Activated CD4-positive, alpha-beta T cell treated with anti-CD3 and anti-CD28 coated beads for 36 hours (primary cell): Measurements from ENCODE around the gene MAP4K3. TPM values are rescaled to one million over a fixed set of nuclear protein-coding genes. Genes with fewer than 3 reads are reported as not detected.

Experiments
- ATAC-seq: fragments of 200-7000 bp; cut with Tn5 transposase; one replicate; pipeline ENCODE4 v1.10.0; 2021; ENCODE audit warnings: mild to moderate bottlenecking, moderate library complexity
- CTCF ChIA-PET: fragments of 350-600 bp; sonication (Branson Sonifier 250); formaldehyde crosslinking; loops from one replicate; lab custom pipeline; 2021; ENCODE audit warnings: antibody characterized with exemption; lab: Charles Lee
- POLR2A ChIA-PET: fragments of 350-600 bp; sonication (Branson Sonifier 250); formaldehyde crosslinking; loops from one replicate; lab custom pipeline; 2021; ENCODE audit warnings: antibody characterized with exemption, inconsistent platforms; lab: Charles Lee
- DNase-seq: peaks from one replicate; pipeline ENCODE4 v3.0.0-alpha.2; 2020
- H3K27ac Mint-ChIP-seq: one replicate; pipeline ENCODE4 v1.8.0; 2021; ENCODE audit warnings: mixed read lengths
- H3K27me3 Mint-ChIP-seq: one replicate; pipeline ENCODE4 v1.8.0; 2021; ENCODE audit warnings: mixed read lengths
- H3K36me3 Mint-ChIP-seq: one replicate; pipeline ENCODE4 v1.8.0; 2021; ENCODE audit warnings: low read depth, mixed read lengths
- H3K4me1 Mint-ChIP-seq: one replicate; pipeline ENCODE4 v1.8.0; 2021; ENCODE audit warnings: mixed read lengths
- H3K4me3 Mint-ChIP-seq: one replicate; pipeline ENCODE4 v1.8.0; 2021; ENCODE audit warnings: mild to moderate bottlenecking, moderate library complexity, mixed read lengths
- H3K9me3 Mint-ChIP-seq: one replicate; pipeline ENCODE4 v1.8.0; 2021; ENCODE audit warnings: low read depth, mixed read lengths
- intact Hi-C, 2 experiments: fragments of 100-400 bp; cut with DNase I in 1 of 2; cut with micrococcal nuclease in 1 of 2; formaldehyde crosslinking; loops; one replicate each; pipeline versions ENCODE4 v1.14.2 to v1.15.1; 2022 to 2024; cut with DNase I, micrococcal nuclease
- total RNA-seq, 2 experiments: library from RNA; stranded (reverse); gene quantifications; one replicate each; pipeline ENCODE4 v1.2.3, GENCODE V29; 2021

The MAP4K3 gene
- total RNA-seq, 2 experiments from 2014 or later = 8.1 to 11.8 TPM

GRCh38 chr2:39407516-39408296 lies 29.4 kb downstream of the MAP4K3 start:
- POLR2A ChIA-PET = no interaction called here
- ATAC-seq (no peak), DNase-seq (no peak)
- intact Hi-C loops = no loop called here
- Mint-ChIP-seq H3K27ac (no peak overlapping the region), H3K36me3 (no peaks in the 10 kb centered on the region), H3K4me3 (no peak overlapping the region), H3K4me1 (peaks cover 73% of the 10 kb centered on the region), H3K27me3 (no peaks in the 10 kb centered on the region), H3K9me3 (no peaks in the 10 kb centered on the region)
- CTCF ChIA-PET = interaction anchor here (0.6 kb wide), 1 partner anchor 105 kb away, joined by 7 read pairs; no protein-coding TSS in a partner anchor

GRCh38 chr2:39405364-39405763 lies 31.7 kb downstream of the MAP4K3 start:
- H3K27me3 Mint-ChIP-seq = no peaks in the 10 kb centered on the region
- H3K36me3 Mint-ChIP-seq = no peaks in the 10 kb centered on the region
- ChIA-PET CTCF (no interaction called here), POLR2A (no interaction called here)
- H3K9me3 Mint-ChIP-seq = no peaks in the 10 kb centered on the region
- peaks cover 71% of the 10 kb centered on the region for H3K4me1 Mint-ChIP-seq
- no peak overlapping the region for H3K4me3 Mint-ChIP-seq
- intact Hi-C loops = no loop called here
- ATAC-seq (no peak), DNase-seq (no peak)
- no peak overlapping the region for H3K27ac Mint-ChIP-seq

- Mint-ChIP-seq H3K9me3 (no peaks in the 10 kb centered on the region), H3K27me3 (no peaks in the 10 kb centered on the region), H3K36me3 (no peaks in the 10 kb centered on the region), H3K4me3 (no peak overlapping the region), H3K4me1 (peaks cover 67% of the 10 kb centered on the region), H3K27ac (peak overlapping the region; percentile 19)
- ChIA-PET CTCF (interaction anchor here (1.8 kb wide), 1 partner anchor 24 kb away, joined by 5 read pairs; no protein-coding TSS in a partner anchor), POLR2A (no interaction called here)
- ATAC-seq (peak; percentile 81), DNase-seq (peak; percentile 44)
- intact Hi-C loops = loop anchor here in 1 of 2 experiments (5.0 kb wide), 1 partner anchor 34 kb away; the partner anchor contains the start of gene MAP4K3
Observed at GRCh38 chr2:39403311-39403710, 33.8 kb downstream of the MAP4K3 start.

GRCh38 chr2:39401319-39401718 lies 35.8 kb downstream of the MAP4K3 start:
- ATAC-seq (no peak), DNase-seq (no peak)
- intact Hi-C loops = loop anchor here in 1 of 2 experiments (5.0 kb wide), 1 partner anchor 36 kb away; the partner anchor contains the start of gene MAP4K3
- Mint-ChIP-seq H3K4me1 (peaks cover 55% of the 10 kb centered on the region), H3K9me3 (no peaks in the 10 kb centered on the region), H3K36me3 (no peaks in the 10 kb centered on the region), H3K27ac (no peak overlapping the region), H3K4me3 (no peak overlapping the region), H3K27me3 (no peaks in the 10 kb centered on the region)
- ChIA-PET POLR2A (interaction anchor here (0.6 kb wide), 1 partner anchor 145 kb away, joined by 3 read pairs; no protein-coding TSS in a partner anchor), CTCF (interaction anchor here (0.8 to 1.3 kb wide), 2 partner anchors 8 to 21 kb away, joined by 3 read pairs; no protein-coding TSS in a partner anchor)

- CTCF ChIA-PET = interaction anchor here (1.4 to 1.7 kb wide), 2 partner anchors 12 to 69 kb away, joined by 3 to 9 read pairs; no protein-coding TSS in a partner anchor
- Mint-ChIP-seq H3K27ac (no peak overlapping the region), H3K9me3 (no peaks in the 10 kb centered on the region), H3K4me1 (peaks cover 49% of the 10 kb centered on the region), H3K36me3 (no peaks in the 10 kb centered on the region), H3K4me3 (no peak overlapping the region), H3K27me3 (no peaks in the 10 kb centered on the region)
- POLR2A ChIA-PET = no interaction called here
- intact Hi-C loops = no loop called here
- DNase-seq (no peak), ATAC-seq (no peak)
Observed at GRCh38 chr2:39399570-39399969, 37.5 kb downstream of the MAP4K3 start.

- Mint-ChIP-seq H3K4me1 (peaks cover 22% of the 10 kb centered on the region), H3K9me3 (no peaks in the 10 kb centered on the region), H3K27me3 (no peaks in the 10 kb centered on the region), H3K4me3 (no peak overlapping the region), H3K27ac (no peak overlapping the region), H3K36me3 (peaks cover 8% of the 10 kb centered on the region)
- ATAC-seq (no peak), DNase-seq (no peak)
- intact Hi-C loops = no loop called here
- POLR2A ChIA-PET = interaction anchor here (0.6 kb wide), 2 partner anchors 361 to 370 kb away, joined by 4 to 7 read pairs; no protein-coding TSS in a partner anchor
- CTCF ChIA-PET = interaction anchor here (0.9 to 1.9 kb wide), 4 partner anchors 16 to 55 kb away, joined by 3 to 8 read pairs (median 3); no protein-coding TSS in a partner anchor
Observed at GRCh38 chr2:39395313-39395712, 41.8 kb downstream of the MAP4K3 start.

- ATAC-seq (no peak), DNase-seq (no peak)
- Mint-ChIP-seq H3K36me3 (peaks cover 8% of the 10 kb centered on the region), H3K27ac (no peak overlapping the region), H3K27me3 (no peaks in the 10 kb centered on the region), H3K9me3 (no peaks in the 10 kb centered on the region), H3K4me3 (no peak overlapping the region), H3K4me1 (peaks cover 21% of the 10 kb centered on the region)
- CTCF ChIA-PET = interaction anchor here (1.0 to 1.9 kb wide), 2 partner anchors 15 to 56 kb away, joined by 3 to 8 read pairs; no protein-coding TSS in a partner anchor
- POLR2A ChIA-PET = interaction anchor here (0.6 kb wide), 1 partner anchor 370 kb away, joined by 4 read pairs; no protein-coding TSS in a partner anchor
- intact Hi-C loops = no loop called here
Observed at GRCh38 chr2:39394516-39394961, 42.5 kb downstream of the MAP4K3 start.

- Mint-ChIP-seq H3K27ac (no peak overlapping the region), H3K27me3 (no peaks in the 10 kb centered on the region), H3K4me1 (peaks cover 25% of the 10 kb centered on the region)
Observed at GRCh38 chr2:39392672-39393071, 44.4 kb downstream of the MAP4K3 start.

GRCh38 chr2:39390216-39390615 lies 46.9 kb downstream of the MAP4K3 start:
- no peak overlapping the region for H3K27ac Mint-ChIP-seq
- intact Hi-C loops = no loop called here
- no peaks in the 10 kb centered on the region for H3K9me3 Mint-ChIP-seq
- no peak overlapping the region for H3K4me3 Mint-ChIP-seq
- peak; percentile 57 for ATAC-seq
- CTCF ChIA-PET = no interaction called here
- peaks cover 11% of the 10 kb centered on the region for H3K36me3 Mint-ChIP-seq
- DNase-seq = peak; percentile 22
- H3K4me1 Mint-ChIP-seq = peaks cover 27% of the 10 kb centered on the region
- POLR2A ChIA-PET = no interaction called here
- H3K27me3 Mint-ChIP-seq = no peaks in the 10 kb centered on the region

More at GRCh38 chr2:39392672-39393071, 44.4 kb downstream of the MAP4K3 start:
- H3K4me3 Mint-ChIP-seq = no peak overlapping the region
- no peaks in the 10 kb centered on the region for H3K9me3 Mint-ChIP-seq
- H3K36me3 Mint-ChIP-seq = peaks cover 8% of the 10 kb centered on the region
- no peak for DNase-seq
- POLR2A ChIA-PET = no interaction called here
- intact Hi-C loops = loop anchor here in 1 of 2 experiments (1.0 kb wide), 1 partner anchor 10 kb away; no protein-coding TSS in a partner anchor
- ATAC-seq = no peak
- CTCF ChIA-PET = interaction anchor here (0.9 to 1.1 kb wide), 2 partner anchors 10 to 19 kb away, joined by 3 read pairs; no protein-coding TSS in a partner anchor

GRCh38 chr2:39386064-39386463 lies 51.0 kb downstream of the MAP4K3 start:
- Mint-ChIP-seq H3K4me3 (no peak overlapping the region), H3K27ac (no peak overlapping the region), H3K9me3 (no peaks in the 10 kb centered on the region), H3K36me3 (peaks cover 3% of the 10 kb centered on the region), H3K27me3 (no peaks in the 10 kb centered on the region), H3K4me1 (peaks cover 23% of the 10 kb centered on the region)
- CTCF ChIA-PET = no interaction called here
- POLR2A ChIA-PET = no interaction called here
- intact Hi-C loops = loop anchor here in 1 of 2 experiments (10.0 kb wide), 1 partner anchor 339 kb away; no protein-coding TSS in a partner anchor
- DNase-seq (no peak), ATAC-seq (no peak)

- DNase-seq = no peak
- no peak overlapping the region for H3K27ac Mint-ChIP-seq
- CTCF ChIA-PET = no interaction called here
- no peaks in the 10 kb centered on the region for H3K9me3 Mint-ChIP-seq
- H3K4me3 Mint-ChIP-seq = no peak overlapping the region
- no peak for ATAC-seq
- intact Hi-C loops = loop anchor here in 1 of 2 experiments (10.0 kb wide), 1 partner anchor 340 kb away; no protein-coding TSS in a partner anchor
- H3K36me3 Mint-ChIP-seq = peaks cover 3% of the 10 kb centered on the region
- H3K27me3 Mint-ChIP-seq = no peaks in the 10 kb centered on the region
- H3K4me1 Mint-ChIP-seq = peaks cover 26% of the 10 kb centered on the region
- POLR2A ChIA-PET = interaction anchor here (0.6 kb wide), 1 partner anchor 48 kb away, joined by 14 read pairs; no protein-coding TSS in a partner anchor
Observed at GRCh38 chr2:39385172-39385571, 51.9 kb downstream of the MAP4K3 start.
